Chondrocyte (in vitro differentiated cells): Measurements from ENCODE around the gene CCL16. TPM values are rescaled to one million over a fixed set of nuclear protein-coding genes. Genes with fewer than 3 reads are reported as not detected.
"Not testable (repeated sequence)": the region's sequence is repeated elsewhere in the genome, so short reads cannot be mapped to it uniquely, and the experiment has no call there.

Experiments
- DNase-seq: peaks from one replicate; pipeline ENCODE4 v3.0.0; 2021; ENCODE audit warnings: mixed read lengths, low spot score
- H3K27ac Mint-ChIP-seq: one replicate; pipeline ENCODE4 v1.8.0; 2021; ENCODE audit warnings: mild to moderate bottlenecking, moderate library complexity, mixed read lengths; ENCODE audit not compliant: unreplicated experiment
- H3K27me3 Mint-ChIP-seq: 2 replicates; pipeline ENCODE4 v1.8.0; 2021; ENCODE audit warnings: low read depth, mixed read lengths
- H3K36me3 Mint-ChIP-seq: 2 replicates; pipeline ENCODE4 v1.8.0; 2021; ENCODE audit warnings: low read depth, mixed read lengths
- H3K4me1 Mint-ChIP-seq: 2 replicates; pipeline ENCODE4 v1.8.0; 2021; ENCODE audit warnings: low read depth, mild to moderate bottlenecking, mixed read lengths
- H3K4me3 Mint-ChIP-seq: one replicate; pipeline ENCODE4 v1.8.0; 2021; ENCODE audit warnings: mild to moderate bottlenecking, moderate library complexity, mixed read lengths; ENCODE audit not compliant: unreplicated experiment
- H3K9me3 Mint-ChIP-seq: 2 replicates; pipeline ENCODE4 v1.8.0; 2021; ENCODE audit warnings: low read depth, mixed read lengths
- CTCF ChIP-seq: fragments of 200-600 bp; sonication (generic); IDR thresholded peaks from 2 replicates; pipeline ENCODE4 v1.5.0; 2021; ENCODE audit warnings: antibody characterized with exemption, mild to moderate bottlenecking, moderate library complexity
- total RNA-seq: library from RNA; stranded (reverse); gene quantifications from 3 replicates; pipeline ENCODE4 v1.2.1, GENCODE V29; 2021

Gene CCL16
- total RNA-seq, 1 donor from 2014 or later: not detected

DNA sequence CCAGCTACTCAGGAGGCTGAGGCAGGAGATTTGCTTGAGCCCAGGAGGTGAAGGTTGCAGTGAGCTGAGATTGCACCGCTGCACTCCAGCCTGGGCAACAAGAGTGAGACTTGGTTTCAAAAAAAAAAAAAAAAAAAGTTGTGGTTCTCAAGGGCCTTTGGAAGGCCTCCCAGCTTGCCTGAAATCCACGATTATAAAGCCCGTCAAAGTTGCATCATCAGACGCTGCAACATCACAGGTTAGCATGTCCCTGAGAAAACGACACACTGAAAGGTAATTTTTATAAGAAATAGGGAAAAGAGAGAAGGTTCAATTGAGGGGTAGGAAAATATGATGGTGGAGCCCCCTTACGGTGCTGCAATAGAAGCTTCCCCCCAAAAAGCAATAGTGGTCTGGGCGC is 33.2 kb downstream of the CCL16 start:
- no peak overlapping the region for H3K27ac Mint-ChIP-seq
- no peaks in the 10 kb centered on the region for H3K4me1 Mint-ChIP-seq
- H3K4me3 Mint-ChIP-seq: no peak overlapping the region
- no peak for TF ChIP-seq CTCF
- no peak for DNase-seq
- H3K27me3 Mint-ChIP-seq: peaks cover 3% of the 10 kb centered on the region
- H3K9me3 Mint-ChIP-seq: no peaks in the 10 kb centered on the region
- H3K36me3 Mint-ChIP-seq: no peaks in the 10 kb centered on the region

DNA sequence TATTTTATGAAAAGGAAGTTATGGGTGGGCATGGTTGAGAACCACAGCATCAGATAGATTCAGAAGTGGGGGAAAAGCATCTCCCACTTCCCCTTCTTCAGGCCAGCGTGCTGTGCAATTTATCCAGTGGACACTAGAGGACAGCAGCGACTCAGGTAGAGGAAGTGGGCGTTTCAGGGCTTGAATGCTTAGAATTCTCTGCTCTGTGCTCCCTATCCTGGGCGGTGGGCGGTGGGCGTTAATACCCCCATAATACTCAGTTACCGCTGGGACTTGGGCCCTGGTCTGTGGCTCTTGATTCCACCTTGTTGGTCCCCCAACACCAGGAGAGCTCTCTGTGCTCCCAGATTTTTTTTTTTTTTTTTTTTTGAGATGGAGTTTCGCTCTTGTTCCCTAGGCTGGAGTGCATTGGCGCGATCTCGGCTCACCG is 34.1 kb downstream of the CCL16 start:
- DNase-seq: no peak
- Mint-ChIP-seq H3K36me3 (no peaks in the 10 kb centered on the region), H3K4me3 (no peak overlapping the region), H3K27me3 (no peaks in the 10 kb centered on the region), H3K4me1 (no peaks in the 10 kb centered on the region), H3K9me3 (no peaks in the 10 kb centered on the region), H3K27ac (no peak overlapping the region)
- peak; percentile 85 for TF ChIP-seq CTCF

- Mint-ChIP-seq H3K36me3 (no peaks in the 10 kb centered on the region), H3K27ac (no peak overlapping the region), H3K4me3 (no peak overlapping the region), H3K4me1 (no peaks in the 10 kb centered on the region), H3K9me3 (no peaks in the 10 kb centered on the region), H3K27me3 (no peaks in the 10 kb centered on the region)
- no peak for TF ChIP-seq CTCF
- DNase-seq: no peak
These were observed 37.1 kb downstream of the CCL16 start for GRCh38 chr17:35944151-35944550.

DNA sequence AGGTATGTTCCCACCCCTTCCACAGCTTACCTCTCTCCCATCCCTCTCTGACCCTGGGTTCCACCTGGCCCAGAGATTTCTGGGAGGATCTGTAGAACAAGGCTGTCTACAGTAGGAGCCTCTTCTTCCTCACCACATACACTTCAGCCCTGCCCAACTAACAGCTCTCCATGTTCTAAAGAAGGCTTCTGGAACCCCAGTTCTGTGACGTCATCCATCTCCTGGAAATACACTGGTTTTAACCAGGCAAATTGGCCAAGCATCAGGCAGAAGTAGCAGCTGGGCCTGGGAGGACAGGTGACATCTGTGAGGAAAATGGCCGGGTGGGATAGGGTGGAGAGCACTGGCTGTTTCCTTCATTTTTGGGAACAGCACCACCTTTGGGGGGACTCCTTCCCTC is 37.8 kb downstream of the CCL16 start, which contains the start of gene LYZL6:
TSS of gene LYZL6 (minus strand) at position 177 of the 400 bp plus-strand sequence. CDS start 4,357 bp downstream, outside the sequence.
- H3K4me3 Mint-ChIP-seq: no peak within 1 kb of the TSS
- no peaks in the 10 kb centered on the region for H3K27me3 Mint-ChIP-seq
- TF ChIP-seq CTCF: no peak
- H3K36me3 Mint-ChIP-seq: no peaks in the 10 kb centered on the region
- no peaks in the 10 kb centered on the region for H3K4me1 Mint-ChIP-seq
- H3K27ac Mint-ChIP-seq: no peak within 1 kb of the TSS
- DNase-seq: no peak
- no peaks in the 10 kb centered on the region for H3K9me3 Mint-ChIP-seq

- no peak for TF ChIP-seq CTCF
- Mint-ChIP-seq H3K27ac (no peak overlapping the region), H3K27me3 (no peaks in the 10 kb centered on the region), H3K36me3 (no peaks in the 10 kb centered on the region), H3K4me3 (no peak overlapping the region), H3K4me1 (no peaks in the 10 kb centered on the region), H3K9me3 (no peaks in the 10 kb centered on the region)
- no peak for DNase-seq
These were observed 38.6 kb downstream of the CCL16 start for GRCh38 chr17:35942588-35943186.

DNA sequence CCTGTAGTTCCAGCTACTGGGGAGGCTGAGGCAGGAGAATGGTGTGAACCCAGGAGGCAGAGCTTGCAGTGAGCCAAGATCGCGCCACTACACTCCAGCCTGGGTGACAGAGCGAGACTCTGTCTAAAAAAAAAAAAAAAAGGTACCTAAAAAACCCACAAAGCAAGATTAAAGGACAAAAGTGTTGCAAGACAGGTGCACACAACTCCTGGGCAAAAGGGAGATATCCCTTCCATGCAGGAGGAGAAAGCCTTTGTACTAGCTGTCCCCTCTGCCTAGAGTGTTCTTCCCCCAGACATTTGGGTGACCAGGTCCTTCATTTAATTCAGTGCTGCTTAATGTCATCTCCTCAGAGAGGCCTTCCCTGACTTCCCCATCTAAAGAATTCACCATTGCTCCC is 42.8 kb downstream of the CCL16 start:
- H3K4me1 Mint-ChIP-seq, H3K9me3 Mint-ChIP-seq, H3K27ac Mint-ChIP-seq, H3K4me3 Mint-ChIP-seq, DNase-seq, H3K27me3 Mint-ChIP-seq, H3K36me3 Mint-ChIP-seq: not testable (repeated sequence)
